Tibial artery (tissue), 4 donors: Measurements from ENCODE around the gene GLP2R.

Experiments used
- DNase-seq, 2 donors: peaks; one replicate each; pipeline ENCODE4 v3.0.0-alpha.2; 2019
- H3K27ac ChIP-seq, 2 donors: fragments of 200-600 bp; sonication (generic) in 1 of 2; 1 replicate in 1 of 2; 2 replicates in 1 of 2; pipeline ENCODE4 v1.5.1; 2018 to 2019; ENCODE audit warnings: mild to moderate bottlenecking in 1 of 2
- H3K27me3 ChIP-seq, 2 donors: fragments of 200-600 bp; sonication (generic) in 1 of 2; one replicate each; pipeline versions ENCODE4 v1.5.1 to v1.6.0; 2016 to 2019
- H3K36me3 ChIP-seq, 3 donors: fragments of 200-600 bp; sonication (generic) in 2 of 3; one replicate each; pipeline ENCODE4 v1.5.1; 2016 to 2019; ENCODE audit warnings: mild to moderate bottlenecking in 2 of 3
- H3K4me1 ChIP-seq, 4 donors: fragments of 200-600 bp; sonication (generic) in 2 of 4; 1 replicate in 3 of 4; 2 replicates in 1 of 4; pipeline ENCODE4 v1.5.1; 2016 to 2019
- H3K4me3 ChIP-seq, 2 donors: fragments of 200-600 bp; sonication (generic) in 1 of 2; 1 replicate in 1 of 2; 2 replicates in 1 of 2; pipeline ENCODE4 v1.5.1; 2018 to 2019; ENCODE audit warnings: mild to moderate bottlenecking in 2 of 2
- H3K9me3 ChIP-seq, 3 donors: fragments of 200-600 bp; sonication (generic) in 1 of 3; one replicate each; pipeline ENCODE4 v1.5.1; 2016 to 2019
- CTCF ChIP-seq, 2 experiments: fragments of 200-600 bp in 1 of 2; fragments of 450-650 bp in 1 of 2; IDR thresholded peaks; one replicate each; pipeline ENCODE4 v1.5.1; 2017 to 2019; ENCODE audit warnings: antibody characterized with exemption in 2 of 2, mild to moderate bottlenecking in 1 of 2, moderate library complexity in 1 of 2
- intact Hi-C: fragments of 100-400 bp; cut with DNase I; formaldehyde crosslinking; loops from one replicate; pipeline ENCODE4 v1.15.0; 2023; ENCODE audit warnings: low total_unique reads

GLP2R gene

DNA sequence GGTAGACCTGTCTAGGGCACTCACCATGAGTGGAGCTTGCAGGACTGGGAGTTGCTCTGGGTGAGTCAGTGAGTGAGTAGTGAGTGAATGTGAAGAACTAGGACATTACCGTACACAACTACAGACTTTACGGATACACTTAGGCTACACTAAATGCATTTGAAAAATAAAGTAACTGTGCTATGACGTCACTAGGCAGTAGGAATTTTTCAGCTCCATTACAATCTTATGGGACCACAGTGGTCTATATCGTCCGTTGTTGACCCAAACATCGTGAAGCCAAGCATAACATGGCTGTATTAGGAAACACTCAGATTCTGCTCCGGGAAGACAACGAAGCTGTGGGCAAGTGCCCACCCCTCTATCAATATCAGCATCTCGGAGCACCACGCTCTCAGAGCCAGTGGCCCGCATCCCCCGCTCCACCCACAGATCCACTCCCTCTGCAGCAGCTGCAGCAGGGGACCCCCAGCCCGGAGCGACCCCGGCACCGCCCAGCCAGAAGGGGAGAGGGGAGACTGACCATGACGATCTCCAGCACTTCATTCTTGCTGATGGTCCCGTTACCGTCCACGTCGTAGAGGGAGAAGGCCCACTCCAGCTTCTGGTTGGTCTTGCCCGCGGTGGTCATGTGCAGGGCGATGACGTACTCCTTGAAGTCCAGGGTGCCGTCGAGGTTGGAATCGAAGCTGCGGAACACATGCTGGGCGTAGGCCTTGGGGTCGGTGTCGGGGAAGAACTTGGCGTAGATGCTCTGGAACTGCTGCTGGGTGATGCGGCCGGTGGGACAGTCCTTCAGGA is 78.8 kb downstream of the GLP2R start:
- Histone ChIP-seq H3K27me3 (peaks cover 0 to 13% of the 10 kb centered on the region in 2 donors), H3K4me1 (no peaks in the 10 kb centered on the region), H3K9me3 (no peaks in the 10 kb centered on the region), H3K4me3 (no peak overlapping the region), H3K36me3 (no peaks in the 10 kb centered on the region), H3K27ac (no peak overlapping the region)
- intact Hi-C loops = no loop called here
- no peak for TF ChIP-seq CTCF (IDR thresholded peaks at IDR 0.05)
- no peak for DNase-seq

DNA sequence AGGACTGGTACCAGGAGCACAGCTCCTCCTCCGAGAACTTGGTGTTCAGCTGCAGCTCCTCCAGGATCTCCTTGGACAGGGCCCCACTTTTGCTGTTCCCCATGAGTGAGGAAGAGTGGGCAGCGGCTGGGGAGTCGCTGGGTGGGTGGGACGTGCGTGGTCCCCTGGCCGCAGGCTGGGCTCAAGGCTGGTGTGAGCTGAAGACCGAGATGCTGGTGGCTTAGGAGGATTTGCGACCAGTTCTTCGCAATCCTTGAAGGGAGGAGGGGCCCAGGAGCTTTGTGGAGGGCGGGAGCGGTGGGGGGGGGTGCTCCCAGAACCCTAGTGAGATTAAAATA is 79.3 kb downstream of the GLP2R start, which contains the start of gene RCVRN:
Gene RCVRN, minus strand, starts transcription at position 194 of the 338 bp plus-strand sequence. Its CDS starts 91 bp downstream, at position 103.
- Histone ChIP-seq H3K27ac (no peak within 1 kb of the TSS), H3K4me3 (no peak within 1 kb of the TSS), H3K9me3 (no peaks in the 10 kb centered on the region), H3K4me1 (no peaks in the 10 kb centered on the region), H3K27me3 (peaks cover 0 to 13% of the 10 kb centered on the region in 2 donors), H3K36me3 (no peaks in the 10 kb centered on the region)
- TF ChIP-seq CTCF (IDR thresholded peaks at IDR 0.05) = no peak
- intact Hi-C loops = no loop called here
- DNase-seq = peak in 1 of 2 donors; percentile 42

GRCh38 chr17:9905902-9906301 is 80.2 kb downstream of the GLP2R start:
- no peaks in the 10 kb centered on the region for H3K4me1 ChIP-seq
- H3K9me3 ChIP-seq = no peaks in the 10 kb centered on the region
- no peak overlapping the region for H3K27ac ChIP-seq
- intact Hi-C loops = no loop called here
- peaks cover 0 to 13% of the 10 kb centered on the region in 2 donors for H3K27me3 ChIP-seq
- no peak overlapping the region for H3K4me3 ChIP-seq
- DNase-seq = peak; percentile 50 to 53
- peak in 1 of 2 experiments; percentile 26 for TF ChIP-seq CTCF (IDR thresholded peaks at IDR 0.05)
- no peaks in the 10 kb centered on the region for H3K36me3 ChIP-seq

DNA sequence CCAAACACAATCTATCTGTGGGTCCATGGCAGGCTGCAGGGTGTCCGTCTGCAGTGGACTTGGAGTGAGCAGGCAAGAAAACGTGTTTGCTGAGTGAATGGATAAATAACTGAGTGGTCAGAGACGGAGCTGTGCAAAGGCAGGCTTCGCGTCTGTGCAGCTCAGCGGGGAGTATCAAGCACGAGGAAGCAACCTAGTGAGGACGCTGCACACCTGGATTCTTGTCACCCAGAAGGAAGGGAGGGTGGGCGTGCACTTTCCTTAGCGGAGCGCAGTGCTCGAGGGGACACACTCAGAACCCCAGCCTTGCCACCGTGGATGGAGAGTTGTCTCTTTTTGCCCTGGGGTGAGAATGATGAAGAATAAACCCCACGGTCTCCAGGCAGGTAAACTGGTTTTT is 80.9 kb downstream of the GLP2R start:
- peak in 1 of 2 donors; percentile 59 for DNase-seq
- no peaks in the 10 kb centered on the region for H3K4me1 ChIP-seq
- H3K4me3 ChIP-seq = no peak overlapping the region
- H3K27ac ChIP-seq = no peak overlapping the region
- peaks cover 0 to 13% of the 10 kb centered on the region in 2 donors for H3K27me3 ChIP-seq
- no peaks in the 10 kb centered on the region for H3K36me3 ChIP-seq
- TF ChIP-seq CTCF (IDR thresholded peaks at IDR 0.05) = no peak
- intact Hi-C loops = no loop called here
- H3K9me3 ChIP-seq = no peaks in the 10 kb centered on the region

GRCh38 chr17:9907131-9907530 is 81.4 kb downstream of the GLP2R start:
- Histone ChIP-seq H3K4me3 (no peak overlapping the region), H3K4me1 (no peaks in the 10 kb centered on the region), H3K36me3 (no peaks in the 10 kb centered on the region), H3K27ac (no peak overlapping the region), H3K27me3 (peaks cover 0 to 13% of the 10 kb centered on the region in 2 donors), H3K9me3 (no peaks in the 10 kb centered on the region)
- TF ChIP-seq CTCF (IDR thresholded peaks at IDR 0.05) = no peak
- DNase-seq = peak in 1 of 2 donors; percentile 9
- intact Hi-C loops = no loop called here
